OCI-LY3 (cell line): ENCODE data around the gene BCL11B.

Experiments used
- H2AFZ ChIP-seq: fragments of 200-600, 300-600 bp; shearing (Covaris generic); 2 replicates; pipeline ENCODE4 v1.6.0; 2014; ENCODE audit warnings: antibody characterized with exemption, low read depth, low read length
- H3K27ac ChIP-seq: fragments of 200-600, 300-600 bp; sonication (generic); 2 replicates; pipeline ENCODE4 v1.5.1; 2014; ENCODE audit warnings: mild to moderate bottlenecking, low read length, moderate library complexity, mixed read lengths
- H3K27me3 ChIP-seq: fragments of 200-600, 300-600 bp; sonication (generic); 2 replicates; pipeline ENCODE4 v1.6.1; 2014; ENCODE audit warnings: low read depth, low read length, mixed read lengths
- H3K36me3 ChIP-seq: fragments of 200-600, 300-600 bp; sonication (generic); replicated peaks from 2 replicates; pipeline ENCODE3; 2014; ENCODE audit warnings: low read depth, low read length, mixed read lengths
- H3K4me1 ChIP-seq: fragments of 300-600, 200-600 bp; sonication (generic); 2 replicates; pipeline ENCODE4 v1.6.1; 2014; ENCODE audit warnings: low read length, mixed read lengths
- H3K4me2 ChIP-seq: fragments of 200-600, 300-600 bp; sonication (generic); 2 replicates; pipeline ENCODE4 v1.6.1; 2014; ENCODE audit warnings: low read length, mixed read lengths
- H3K4me3 ChIP-seq: fragments of 300-600, 200-600 bp; sonication (generic); 2 replicates; pipeline ENCODE4 v1.5.1; 2014; ENCODE audit warnings: antibody characterized with exemption, mild to moderate bottlenecking, low read length, moderate library complexity
- H3K79me2 ChIP-seq: fragments of 300-600, 200-600 bp; shearing (Covaris generic); 2 replicates; pipeline ENCODE4 v1.6.1; 2014; ENCODE audit warnings: mild to moderate bottlenecking, low read length, mixed read lengths
- H3K9ac ChIP-seq: fragments of 300-600, 200-600 bp; shearing (Covaris generic); 2 replicates; pipeline ENCODE4 v1.6.0; 2014; ENCODE audit warnings: mild to moderate bottlenecking, low read length, moderate library complexity
- H3K9me3 ChIP-seq: fragments of 200-600, 300-600 bp; shearing (Covaris generic); 2 replicates; pipeline ENCODE4 v1.6.1; 2014; ENCODE audit warnings: low read length, mixed read lengths; ENCODE audit not compliant: insufficient read depth
- H4K20me1 ChIP-seq: fragments of 200-600, 300-600 bp; sonication (generic); 2 replicates; pipeline ENCODE4 v1.6.1; 2016; ENCODE audit warnings: low read length, mixed read lengths; ENCODE audit not compliant: insufficient read depth
- CTCF ChIP-seq: fragments of 200-600, 300-600 bp; sonication (generic); IDR thresholded peaks from 2 replicates; pipeline ENCODE4 v1.5.1; 2014; ENCODE audit warnings: antibody characterized with exemption, low read length, low read depth
- EZH2phosphoT487 ChIP-seq: fragments of 200-600 bp; shearing (Covaris generic); IDR thresholded peaks from 2 replicates; pipeline ENCODE4 v1.6.1; 2018; ENCODE audit warnings: antibody characterized with exemption, mixed run types, low read depth

BCL11B gene

GRCh38 chr14:99158150-99158549 is 113.8 kb downstream of the BCL11B start:
- Histone ChIP-seq H4K20me1 (no peaks in the 10 kb centered on the region), H3K36me3 (no peaks in the 10 kb centered on the region), H2AFZ (no peak overlapping the region), H3K4me3 (no peak overlapping the region), H3K4me1 (no peaks in the 10 kb centered on the region), H3K4me2 (no peak overlapping the region), H3K27me3 (peaks cover 7% of the 10 kb centered on the region; the same call in 1 of the 2 replicates), H3K27ac (no peak overlapping the region), H3K9ac (no peak overlapping the region), H3K79me2 (no peaks in the 10 kb centered on the region), H3K9me3 (no peaks in the 10 kb centered on the region)
- no peak for TF ChIP-seq CTCF
- TF ChIP-seq EZH2phosphoT487: no peak

DNA sequence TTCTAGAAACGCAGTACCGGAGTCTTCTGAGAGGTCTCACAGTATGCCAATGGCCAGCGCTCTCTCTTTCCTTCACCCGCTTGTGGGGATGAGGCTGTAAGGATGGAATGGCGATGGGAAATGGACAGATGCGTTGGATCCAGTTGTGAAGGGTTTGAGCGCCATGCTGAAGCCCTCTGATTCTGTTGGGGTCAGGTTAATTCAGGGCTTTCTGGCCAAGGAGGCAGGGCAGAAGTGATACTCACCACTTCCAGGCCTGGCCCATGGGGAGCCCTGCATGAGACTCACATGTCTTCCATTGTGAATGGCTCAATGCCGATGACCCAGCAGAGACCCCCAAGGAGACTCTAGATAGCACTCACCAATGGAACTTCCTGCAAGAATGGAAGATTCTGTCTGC is 114.3 kb downstream of the BCL11B start:
- Histone ChIP-seq H3K27me3 (peaks cover 8% of the 10 kb centered on the region; the same call in 1 of the 2 replicates), H3K9ac (no peak overlapping the region)
- TF ChIP-seq EZH2phosphoT487 (no peak), CTCF (no peak)

GRCh38 chr14:99157246-99157645 is 114.8 kb downstream of the BCL11B start:
- Histone ChIP-seq H2AFZ (no peak overlapping the region), H3K27me3 (peaks cover 8% of the 10 kb centered on the region; the same call in 1 of the 2 replicates), H3K4me3 (no peak overlapping the region), H3K9ac (no peak overlapping the region), H3K36me3 (no peaks in the 10 kb centered on the region), H4K20me1 (no peaks in the 10 kb centered on the region), H3K27ac (no peak overlapping the region), H3K79me2 (no peaks in the 10 kb centered on the region), H3K4me1 (no peaks in the 10 kb centered on the region), H3K4me2 (no peak overlapping the region), H3K9me3 (no peaks in the 10 kb centered on the region)
- no peak for TF ChIP-seq CTCF
- no peak for TF ChIP-seq EZH2phosphoT487

More for the DNA sequence above, 114.3 kb downstream of the BCL11B start:
- Histone ChIP-seq H2AFZ (no peak overlapping the region), H3K4me1 (no peaks in the 10 kb centered on the region), H3K27ac (no peak overlapping the region), H4K20me1 (no peaks in the 10 kb centered on the region), H3K36me3 (no peaks in the 10 kb centered on the region), H3K4me3 (no peak overlapping the region), H3K9me3 (no peaks in the 10 kb centered on the region), H3K79me2 (no peaks in the 10 kb centered on the region), H3K4me2 (no peak overlapping the region)

DNA sequence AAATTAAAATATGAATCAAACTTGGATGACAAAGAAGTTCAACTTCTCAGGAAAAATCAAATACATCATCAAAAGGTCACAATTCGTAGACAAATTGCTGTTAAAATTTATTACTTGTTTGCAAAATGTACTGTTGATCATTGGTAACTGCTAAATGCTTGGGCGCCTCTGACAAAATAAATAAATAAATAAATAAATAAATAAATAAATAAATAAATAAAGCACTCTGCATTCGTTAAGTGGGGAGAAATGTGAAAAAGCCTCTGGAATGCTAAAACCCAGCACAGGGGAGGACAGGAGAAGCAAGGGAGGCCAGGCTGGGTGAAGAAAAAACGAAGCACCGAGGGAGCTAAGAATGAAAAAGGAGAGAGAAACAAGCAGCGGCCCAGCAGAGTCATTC is 115.2 kb downstream of the BCL11B start:
- TF ChIP-seq CTCF (no peak), EZH2phosphoT487 (no peak)
- Histone ChIP-seq H3K27me3 (peaks cover 8% of the 10 kb centered on the region; the same call in 1 of the 2 replicates), H3K9me3 (no peaks in the 10 kb centered on the region), H3K9ac (no peak overlapping the region), H3K79me2 (no peaks in the 10 kb centered on the region), H3K27ac (no peak overlapping the region), H3K36me3 (no peaks in the 10 kb centered on the region), H3K4me2 (no peak overlapping the region), H2AFZ (no peak overlapping the region), H3K4me3 (no peak overlapping the region), H3K4me1 (no peaks in the 10 kb centered on the region), H4K20me1 (no peaks in the 10 kb centered on the region)
